Common myeloid progenitor, CD34-positive (primary cell): Measurements from ENCODE around the gene SYNE1.
A peak's percentile ranks its signal among the peaks of the same experiment; 100 is the strongest.
"Not testable (repeated sequence)": the region's sequence is repeated elsewhere in the genome, so short reads cannot be mapped to it uniquely, and the experiment has no call there.

Source experiments
- CTCF ChIA-PET: fragments of 350-600 bp; sonication (Branson Sonifier 250); formaldehyde crosslinking; loops from one replicate; lab custom pipeline; 2021; ENCODE audit warnings: antibody characterized with exemption; lab: Charles Lee
- POLR2A ChIA-PET: fragments of 350-600 bp; sonication (Branson Sonifier 250); formaldehyde crosslinking; loops from one replicate; lab custom pipeline; 2021; ENCODE audit warnings: antibody characterized with exemption; lab: Charles Lee
- DNase-seq, 3 donors: peaks; one replicate each; pipeline versions ENCODE4 v3.0.0 to v3.0.0-alpha.2; 2013
- H3K27ac ChIP-seq, 2 experiments: 1 replicate in 1 of 2; 2 replicates in 1 of 2; pipeline ENCODE4 v1.7.0; 2013; ENCODE audit warnings: inconsistent platforms in 2 of 2, low read length in 2 of 2, mild to moderate bottlenecking in 2 of 2, low read depth in 1 of 2, moderate library complexity in 1 of 2; ENCODE audit not compliant: severe bottlenecking in 2 of 2, insufficient read depth in 1 of 2, poor library complexity in 1 of 2
- H3K27me3 ChIP-seq, 5 experiments: replicated peaks in 2 of 5; 1 replicate in 3 of 5; 2 replicates in 2 of 5; pipeline versions ENCODE4 v1.6.1 to v1.7.0; 2013; ENCODE audit warnings: low read length in 4 of 5, mild to moderate bottlenecking in 2 of 5, moderate library complexity in 2 of 5, inconsistent platforms in 1 of 5; ENCODE audit not compliant: insufficient read depth in 5 of 5, control insufficient read depth in 4 of 5
- H3K36me3 ChIP-seq, 4 experiments: 1 replicate in 2 of 4; 2 replicates in 2 of 4; pipeline versions ENCODE4 v1.6.1 to v1.7.0; 2013; ENCODE audit warnings: low read length in 3 of 4, control low read depth in 1 of 4, mild to moderate bottlenecking in 1 of 4; ENCODE audit not compliant: control insufficient read depth in 4 of 4, insufficient read depth in 4 of 4
- H3K4me1 ChIP-seq, 4 experiments: 1 replicate in 3 of 4; 2 replicates in 1 of 4; pipeline versions ENCODE4 v1.6.1 to v1.7.1; 2013; ENCODE audit warnings: low read length in 3 of 4, mild to moderate bottlenecking in 3 of 4, control low read depth in 1 of 4, inconsistent platforms in 1 of 4, moderate library complexity in 1 of 4; ENCODE audit not compliant: control insufficient read depth in 4 of 4, insufficient read depth in 4 of 4; ENCODE audit errors: control extremely low read depth in 1 of 4
- H3K4me3 ChIP-seq, 7 experiments: 1 replicate in 4 of 7; 2 replicates in 3 of 7; pipeline versions ENCODE4 v1.5.1 to v1.7.0; 2013; ENCODE audit warnings: mild to moderate bottlenecking in 7 of 7, low read length in 6 of 7, moderate library complexity in 6 of 7, inconsistent platforms in 2 of 7, low read depth in 2 of 7, control low read depth in 1 of 7; ENCODE audit not compliant: insufficient read depth in 4 of 7, control insufficient read depth in 1 of 7; ENCODE audit errors: extremely low read depth in 1 of 7
- H3K9me3 ChIP-seq, 5 experiments: 1 replicate in 4 of 5; 2 replicates in 1 of 5; pipeline versions ENCODE4 v1.6.1 to v1.7.1; 2013; ENCODE audit warnings: low read length in 4 of 5, mild to moderate bottlenecking in 2 of 5, inconsistent platforms in 1 of 5, low read depth in 1 of 5, moderate library complexity in 1 of 5; ENCODE audit not compliant: control insufficient read depth in 4 of 5, insufficient read depth in 2 of 5; ENCODE audit errors: control extremely low read depth in 1 of 5
- WGBS: methylation state at CpG from one replicate; pipeline ENCODE4 v1.1.5; 2013; ENCODE audit not compliant: insufficient coverage; 5-methylcytosine and 5-hydroxymethylcytosine counted together

The SYNE1 gene

DNA sequence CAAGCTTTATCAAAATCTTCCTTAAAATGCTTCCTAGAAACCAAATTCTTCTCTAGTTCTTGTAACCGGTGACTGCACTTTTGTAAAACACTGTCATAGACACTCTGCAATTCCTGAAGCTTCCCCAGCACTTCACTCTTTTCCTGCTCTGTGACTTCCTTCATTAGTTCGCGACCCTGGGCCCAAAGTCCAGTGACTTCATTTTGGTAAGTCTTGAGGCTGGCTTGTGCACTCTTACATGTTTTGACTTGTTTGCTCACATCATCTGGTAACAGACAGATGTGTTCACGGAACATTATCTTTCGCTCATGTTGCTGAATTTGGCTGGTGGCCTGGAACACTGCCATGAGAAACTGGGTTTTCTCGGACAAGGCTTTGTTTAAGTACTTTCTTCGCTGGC is 306.2 kb downstream of the SYNE1 start:
- POLR2A ChIA-PET = no interaction called here
- 94% methylated on average over 7 of the region's 7 CpGs for WGBS
- CTCF ChIA-PET = no interaction called here
- H3K27me3 ChIP-seq = no peaks in the 10 kb centered on the region
- H3K9me3 ChIP-seq = no peaks in the 10 kb centered on the region
- no peak for DNase-seq
- H3K27ac ChIP-seq = no peak overlapping the region
- H3K4me1 ChIP-seq = no peaks in the 10 kb centered on the region
- H3K36me3 ChIP-seq = no peaks in the 10 kb centered on the region
- H3K4me3 ChIP-seq = no peak overlapping the region

DNA sequence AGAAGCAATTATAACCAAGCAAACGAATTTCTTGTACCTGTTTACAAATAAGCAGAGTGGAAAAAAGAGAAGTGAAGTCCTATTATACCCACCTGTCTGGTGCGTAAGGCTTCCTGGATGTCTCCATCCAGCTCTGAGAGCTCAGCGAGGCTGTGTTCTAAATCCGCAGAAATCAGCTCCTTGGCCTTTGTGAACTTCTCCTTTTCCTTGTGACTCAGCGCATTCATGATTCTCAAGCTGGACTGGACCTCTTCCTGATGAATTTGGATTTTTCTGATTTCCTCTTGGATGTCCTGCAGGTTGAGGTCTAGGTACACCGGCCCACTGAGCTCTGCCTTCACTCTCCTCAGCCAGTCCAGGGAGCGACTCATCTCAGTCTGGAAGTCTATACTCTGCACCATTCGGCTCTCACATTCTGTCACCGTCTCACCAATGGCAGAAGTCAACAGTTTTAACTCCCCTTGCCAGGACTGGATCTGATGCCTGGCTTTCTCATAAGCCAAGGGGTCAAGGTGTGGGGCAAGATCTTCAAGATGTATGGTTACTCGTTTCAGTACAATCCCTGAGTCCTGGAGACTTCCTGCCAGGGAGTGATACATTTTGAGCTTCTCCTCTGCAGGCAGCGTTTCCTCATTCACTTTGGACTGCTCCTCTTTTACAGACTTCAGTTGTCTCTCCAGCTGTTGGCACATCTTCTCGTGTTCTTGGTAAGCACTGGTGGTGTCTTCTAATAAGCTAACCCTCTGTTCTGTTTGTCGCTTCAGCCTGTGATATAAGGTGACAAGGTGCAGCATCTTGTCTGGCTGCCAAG is 307.3 kb downstream of the SYNE1 start:
- POLR2A ChIA-PET = no interaction called here
- Histone ChIP-seq H3K27me3 (no peaks in the 10 kb centered on the region), H3K4me1 (no peaks in the 10 kb centered on the region), H3K9me3 (no peaks in the 10 kb centered on the region), H3K4me3 (no peak overlapping the region), H3K36me3 (no peaks in the 10 kb centered on the region), H3K27ac (no peak overlapping the region)
- DNase-seq = peak; percentile 8 to 50 (median 49)
- 74% methylated on average over 13 of the region's 13 CpGs for WGBS
- CTCF ChIA-PET = interaction anchor here (1.2 kb wide), 3 partner anchors 9 to 39 kb away, joined by 3 to 7 read pairs (median 6); no protein-coding TSS in a partner anchor

DNA sequence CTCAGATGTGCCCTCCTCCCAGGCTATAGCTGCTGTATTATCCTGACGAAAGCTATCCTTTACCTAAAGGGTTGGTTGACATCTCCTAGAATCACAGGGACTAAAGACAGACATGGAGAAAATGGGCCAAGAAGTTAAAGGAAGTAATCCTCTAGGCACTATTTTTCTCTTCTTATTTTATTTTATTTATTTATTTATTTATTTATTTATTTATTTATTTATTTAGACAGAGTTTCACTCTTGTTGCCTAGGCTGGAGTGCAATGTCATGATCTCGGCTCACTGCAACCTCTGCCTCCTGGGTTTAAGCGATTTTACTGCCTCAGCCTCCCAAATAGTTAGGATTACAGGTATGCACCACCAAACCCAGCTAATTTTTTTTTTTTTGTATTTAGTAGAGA is 309.0 kb downstream of the SYNE1 start:
- no CpG with 5 or more reads among the region's 3 CpGs for WGBS
- DNase-seq, H3K4me1 ChIP-seq, H3K27ac ChIP-seq, H3K9me3 ChIP-seq, H3K27me3 ChIP-seq, POLR2A ChIA-PET, H3K36me3 ChIP-seq, H3K4me3 ChIP-seq: not testable (repeated sequence)
- CTCF ChIA-PET = interaction anchor here (0.5 to 1.5 kb wide), 3 partner anchors 9 to 27 kb away, joined by 3 to 4 read pairs (median 3); no protein-coding TSS in a partner anchor

DNA sequence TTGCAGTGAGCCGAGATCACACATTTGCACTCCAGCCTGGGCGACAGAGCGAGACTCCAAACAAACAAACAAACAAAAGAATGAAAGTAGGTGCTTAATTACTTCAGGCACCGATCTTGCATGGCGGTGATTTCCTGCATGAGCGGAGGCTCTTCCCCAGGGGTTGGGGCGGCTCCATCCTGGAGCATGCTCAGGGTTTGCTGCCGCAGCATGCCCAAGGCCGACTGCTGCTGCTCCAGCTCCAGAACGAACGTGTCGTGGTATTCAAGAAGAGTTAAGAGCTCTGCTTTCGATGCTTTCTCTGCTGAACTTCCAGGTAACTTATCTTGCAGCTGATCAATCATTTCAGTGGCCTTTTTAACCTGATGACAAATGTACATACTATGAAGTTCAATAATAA is 313.8 kb downstream of the SYNE1 start:
- CTCF ChIA-PET = interaction anchor here (1.0 to 3.1 kb wide), 3 partner anchors 15 to 19 kb away, joined by 3 to 16 read pairs (median 4); no protein-coding TSS in a partner anchor

DNA sequence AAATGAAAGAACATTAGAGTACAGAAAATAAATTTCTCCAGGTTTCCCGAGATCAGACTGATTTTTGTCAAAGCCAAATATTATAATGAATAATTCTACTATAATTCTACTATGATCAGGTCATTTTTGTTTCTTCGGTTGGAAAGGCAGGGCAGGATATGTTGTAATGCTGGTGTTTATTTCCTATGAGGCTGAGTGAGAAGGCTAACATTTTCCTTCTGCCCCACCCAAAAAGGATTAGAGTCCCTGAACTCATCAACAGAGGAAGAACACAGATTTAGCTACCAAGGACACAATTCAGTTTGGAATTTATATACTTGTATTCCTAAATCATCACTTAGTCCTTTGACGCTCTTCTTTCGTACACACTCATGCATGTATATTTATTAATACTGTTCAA is 318.9 kb downstream of the SYNE1 start:
- ChIA-PET CTCF (interaction anchor here (5.0 kb wide), 1 partner anchor 18 kb away, joined by 23 read pairs; no protein-coding TSS in a partner anchor), POLR2A (no interaction called here)
- no peaks in the 10 kb centered on the region for H3K36me3 ChIP-seq
- DNase-seq = no peak
- H3K4me1 ChIP-seq = no peaks in the 10 kb centered on the region
- H3K27ac ChIP-seq = no peak overlapping the region
- no peak overlapping the region for H3K4me3 ChIP-seq
- WGBS = no CpG with 5 or more reads among the region's 4 CpGs
- no peaks in the 10 kb centered on the region for H3K9me3 ChIP-seq
- H3K27me3 ChIP-seq = no peaks in the 10 kb centered on the region

More for the DNA sequence above, 313.8 kb downstream of the SYNE1 start:
- 100% methylated on average over 12 of the region's 13 CpGs for WGBS
- H3K27ac ChIP-seq = no peak overlapping the region
- no peak for DNase-seq
- H3K9me3 ChIP-seq = no peaks in the 10 kb centered on the region
- H3K36me3 ChIP-seq = no peaks in the 10 kb centered on the region
- POLR2A ChIA-PET = no interaction called here
- H3K27me3 ChIP-seq = no peaks in the 10 kb centered on the region
- H3K4me3 ChIP-seq = no peak overlapping the region
- no peaks in the 10 kb centered on the region for H3K4me1 ChIP-seq

DNA sequence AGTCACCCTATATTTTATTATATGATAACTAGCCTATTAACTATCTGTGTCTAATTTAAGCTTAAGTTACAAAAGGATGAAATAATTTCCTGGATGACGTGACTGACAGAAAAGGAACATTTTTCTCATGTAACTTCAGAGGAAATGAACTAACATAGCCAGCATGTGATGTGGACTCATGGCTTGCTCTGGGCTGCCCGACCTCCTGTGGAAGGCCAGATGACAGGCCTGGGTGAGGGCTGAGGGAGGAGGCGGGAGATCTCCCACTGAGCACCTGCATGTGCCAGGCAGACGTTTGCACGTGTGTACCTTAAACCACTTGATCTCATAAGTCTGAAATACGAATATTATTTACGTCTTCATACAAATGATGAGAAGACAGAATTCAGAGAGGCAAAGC is 321.1 kb downstream of the SYNE1 start:
- Histone ChIP-seq H3K36me3 (no peaks in the 10 kb centered on the region), H3K4me3 (no peak overlapping the region), H3K27ac (no peak overlapping the region), H3K27me3 (no peaks in the 10 kb centered on the region), H3K9me3 (no peaks in the 10 kb centered on the region), H3K4me1 (no peaks in the 10 kb centered on the region)
- 80% methylated on average over 5 of the region's 7 CpGs for WGBS
- CTCF ChIA-PET = interaction anchor here (0.6 to 5.0 kb wide), 5 partner anchors 14 to 324 kb away, joined by 3 to 23 read pairs (median 7); no protein-coding TSS in a partner anchor
- POLR2A ChIA-PET = interaction anchor here (0.6 kb wide), 2 partner anchors 14 to 930 kb away, joined by 3 read pairs; no protein-coding TSS in a partner anchor
- no peak for DNase-seq

DNA sequence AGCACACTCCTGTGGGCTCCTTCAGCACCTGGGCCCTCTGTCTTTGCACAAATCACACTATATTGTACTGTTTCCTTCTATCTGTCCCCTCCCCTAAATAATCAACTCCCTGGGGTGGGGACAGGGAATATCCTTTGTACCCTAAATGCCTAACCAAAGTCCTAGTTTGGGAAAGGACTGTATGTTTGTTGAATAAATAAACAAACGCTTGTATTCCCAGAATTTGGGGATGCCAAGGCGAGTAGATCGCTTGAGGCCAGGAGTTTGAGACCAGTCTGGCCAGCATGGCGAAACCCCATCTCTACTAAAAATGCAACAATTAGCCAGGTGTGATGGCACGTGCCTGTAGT is 322.7 kb downstream of the SYNE1 start:
- ChIA-PET CTCF (no interaction called here), POLR2A (interaction anchor here (0.6 kb wide), 1 partner anchor 8 kb away, joined by 3 read pairs; no protein-coding TSS in a partner anchor)
- no peaks in the 10 kb centered on the region for H3K36me3 ChIP-seq
- no peaks in the 10 kb centered on the region for H3K9me3 ChIP-seq
- H3K4me1 ChIP-seq = no peaks in the 10 kb centered on the region
- no peak overlapping the region for H3K27ac ChIP-seq
- no peak for DNase-seq
- WGBS = 100% methylated on average over 4 of the region's 5 CpGs
- no peak overlapping the region for H3K4me3 ChIP-seq
- no peaks in the 10 kb centered on the region for H3K27me3 ChIP-seq
